HCT116 (cell line): ENCODE measurements around the gene TOP1. TPM values are rescaled to one million over a fixed set of nuclear protein-coding genes. Genes with fewer than 3 reads are reported as not detected.

Experiments
- ATAC-seq: fragments of 200-7000 bp; cut with Tn5 transposase; 2 replicates; pipeline ENCODE4 v1.9.1; 2020; ENCODE audit warnings: mild to moderate bottlenecking, moderate library complexity
- BruUV-seq: library from RNA; stranded (reverse); fragments of 400-500 nt; replicated peaks from 2 replicates; lab custom pipeline; 2021; lab: Mats Ljungman, UMichigan
- CTCF ChIA-PET: fragments of 300-600 bp; sonication (Branson Sonifier 250); formaldehyde crosslinking; loops from one replicate; lab custom pipeline; 2021; ENCODE audit warnings: antibody characterized with exemption; lab: Charles Lee
- POLR2A ChIA-PET: fragments of 300-600, 350-600 bp; sonication (Branson Sonifier 250); formaldehyde crosslinking; loops from one replicate; lab custom pipeline; 2021; ENCODE audit warnings: antibody characterized with exemption; lab: Charles Lee
- RAD21 ChIA-PET, 2 experiments: fragments of 300-600 bp; sonication (Branson Sonifier 250); formaldehyde crosslinking; loops; one replicate each; lab custom pipeline; 2023; ENCODE audit warnings: low total read pairs in 2 of 2; ENCODE audit not compliant: uncharacterized antibody in 2 of 2, unreplicated experiment in 2 of 2, low non-redundant PET in 1 of 2; lab: Charles Lee
- DNase-seq: peaks from one replicate; pipeline ENCODE4 v3.0.0-alpha.2; 2010; ENCODE audit warnings: low read depth, low spot score
- H2AFZ ChIP-seq: fragments of 200-600 bp; shearing (Covaris generic), sonication (generic); 2 replicates; pipeline ENCODE4 v1.6.1; 2017; ENCODE audit warnings: low read depth, mixed run types, mixed read lengths, antibody characterized with exemption, low read length; ENCODE audit not compliant: poor library complexity, severe bottlenecking
- H3K27ac ChIP-seq: 2 replicates; pipeline ENCODE4 v1.5.1; 2012; ENCODE audit warnings: low read depth, low read length
- H3K27me3 ChIP-seq: fragments of 200-600 bp; sonication (generic); 2 replicates; pipeline ENCODE4 v1.6.1; 2016; ENCODE audit warnings: mixed run types, low read length, mixed read lengths; ENCODE audit not compliant: insufficient read depth
- H3K36me3 ChIP-seq, 2 experiments: fragments of 200-500 bp in 1 of 2; fragments of 200-600 bp in 1 of 2; sonication (Bioruptor generic) in 1 of 2; sonication (generic) in 1 of 2; 2 replicates each; pipeline versions ENCODE4 v1.5.1 to v1.6.1; 2014 to 2016; ENCODE audit warnings: low read length in 2 of 2, inconsistent platforms in 1 of 2, mixed read lengths in 1 of 2, mixed run types in 1 of 2; ENCODE audit not compliant: insufficient read depth in 2 of 2, control insufficient read depth in 1 of 2
- H3K4me1 ChIP-seq, 2 experiments: fragments of 200-600 bp in 1 of 2; sonication (generic) in 1 of 2; 2 replicates each; pipeline versions ENCODE4 v1.5.1 to v1.6.1; 2012 to 2017; ENCODE audit warnings: low read length in 2 of 2, inconsistent platforms in 1 of 2, mild to moderate bottlenecking in 1 of 2, mixed read lengths in 1 of 2, mixed run types in 1 of 2, moderate library complexity in 1 of 2; ENCODE audit not compliant: insufficient read depth in 2 of 2, control insufficient read depth in 1 of 2
- H3K4me2 ChIP-seq: fragments of 200-600 bp; sonication (generic); 2 replicates; pipeline ENCODE4 v1.6.1; 2017; ENCODE audit warnings: mixed run types, low read length, mixed read lengths
- H3K4me3 ChIP-seq, 2 experiments: fragments of 200-600 bp in 1 of 2; sonication (generic) in 1 of 2; replicated peaks in 1 of 2; 2 replicates each; pipeline ENCODE4 v1.5.1; 2011 to 2016; ENCODE audit warnings: low read length in 2 of 2, control low read depth in 1 of 2, low read depth in 1 of 2, mild to moderate bottlenecking in 1 of 2, mixed read lengths in 1 of 2, mixed run types in 1 of 2
- H3K79me2 ChIP-seq: fragments of 200-600 bp; sonication (generic); 2 replicates; pipeline ENCODE4 v1.6.1; 2017; ENCODE audit warnings: mild to moderate bottlenecking, mixed run types, low read length, moderate library complexity, mixed read lengths; ENCODE audit not compliant: insufficient read depth
- H3K9ac ChIP-seq: fragments of 200-600 bp; sonication (generic); 2 replicates; pipeline ENCODE4 v1.6.1; 2016; ENCODE audit warnings: low read length, mixed read lengths
- H3K9me2 ChIP-seq: fragments of 200-600 bp; sonication (generic), shearing (Covaris generic); 2 replicates; pipeline ENCODE4 v1.6.1; 2017; ENCODE audit warnings: mixed run types, mild to moderate bottlenecking, moderate library complexity; ENCODE audit not compliant: insufficient read depth
- H3K9me3 ChIP-seq, 2 experiments: fragments of 200-500 bp in 1 of 2; fragments of 200-600 bp in 1 of 2; sonication (Bioruptor generic) in 1 of 2; sonication (generic) in 1 of 2; 2 replicates each; pipeline ENCODE4 v1.6.1; 2014 to 2017; ENCODE audit warnings: low read length in 2 of 2, mixed read lengths in 2 of 2, inconsistent platforms in 1 of 2, low read depth in 1 of 2, mild to moderate bottlenecking in 1 of 2, mixed run types in 1 of 2, moderate library complexity in 1 of 2; ENCODE audit not compliant: control insufficient read depth in 1 of 2, insufficient read depth in 1 of 2
- H4K20me1 ChIP-seq: fragments of 200-600 bp; sonication (generic), shearing (Covaris generic); 2 replicates; pipeline ENCODE4 v1.6.1; 2017; ENCODE audit warnings: mixed run types, mild to moderate bottlenecking, moderate library complexity; ENCODE audit not compliant: insufficient read depth
- ATF3 ChIP-seq: IDR thresholded peaks from 2 replicates; pipeline ENCODE4 v1.6.1; 2012
- CTCF ChIP-seq, 3 experiments: fragments of 200-600 bp in 1 of 3; sonication (generic) in 1 of 3; IDR thresholded peaks in 2 of 3; conservative IDR thresholded peaks in 1 of 3; 2 replicates each; pipeline ENCODE4 v1.5.1; 2012 to 2017; ENCODE audit warnings: low read depth in 2 of 3, low read length in 2 of 3, antibody characterized with exemption in 1 of 3, borderline replicate concordance in 1 of 3, control low read depth in 1 of 3, mild to moderate bottlenecking in 1 of 3, mixed read lengths in 1 of 3, mixed run types in 1 of 3, moderate library complexity in 1 of 3; ENCODE audit not compliant: insufficient read depth in 1 of 3
- ELF1 ChIP-seq: IDR thresholded peaks from 2 replicates; pipeline ENCODE4 v1.6.1; 2012; ENCODE audit warnings: low read depth, borderline replicate concordance
- EZH2 ChIP-seq: fragments of 200-600 bp; sonication (generic); IDR thresholded peaks from 2 replicates; pipeline ENCODE4 v1.6.1; 2017; ENCODE audit warnings: antibody characterized with exemption, mixed run types
- FOSL1 ChIP-seq: IDR thresholded peaks from 2 replicates; pipeline ENCODE4 v1.6.1; 2012; ENCODE audit warnings: low read depth
- JUND ChIP-seq: IDR thresholded peaks from 2 replicates; pipeline ENCODE4 v1.6.1; 2012
- POLR2A ChIP-seq: IDR thresholded peaks from 2 replicates; pipeline ENCODE4 v1.7.0; 2011; ENCODE audit warnings: borderline replicate concordance; ENCODE audit not compliant: insufficient read depth, insufficient read length; ENCODE audit errors: extremely low read depth
- POLR2AphosphoS5 ChIP-seq: IDR thresholded peaks from 2 replicates; pipeline ENCODE4 v1.6.1; 2011; ENCODE audit warnings: mild to moderate bottlenecking, low read depth, low read length, moderate library complexity
- REST ChIP-seq: IDR thresholded peaks from 2 replicates; pipeline ENCODE4 v1.6.1; 2012; ENCODE audit warnings: low read depth
- SIN3A ChIP-seq: IDR thresholded peaks from 2 replicates; pipeline ENCODE4 v1.6.1; 2012; ENCODE audit warnings: low read depth
- TCF7L2 ChIP-seq: IDR thresholded peaks from 2 replicates; pipeline ENCODE4 v1.7.0; 2011; ENCODE audit warnings: borderline replicate concordance, inconsistent platforms; ENCODE audit not compliant: insufficient read depth, insufficient read length; ENCODE audit errors: extremely low read depth
- ZBTB33 ChIP-seq: IDR thresholded peaks from 2 replicates; pipeline ENCODE4 v1.6.1; 2011; ENCODE audit warnings: mild to moderate bottlenecking, low read length, moderate library complexity; ENCODE audit not compliant: insufficient replicate concordance; ENCODE audit errors: extremely low read depth
- ZNF274 ChIP-seq: fragments of 200-500 bp; sonication (Bioruptor generic); IDR thresholded peaks from 2 replicates; pipeline ENCODE4 v1.6.1; 2014; ENCODE audit warnings: mild to moderate bottlenecking, low read depth, low read length, inconsistent platforms
- intact Hi-C: fragments of 100-400 bp; cut with micrococcal nuclease; formaldehyde crosslinking; loops from 2 replicates; pipeline ENCODE4 v1.10.0; 2022
- total RNA-seq: library from RNA; stranded (reverse); gene quantifications from one replicate; pipeline ENCODE4 v1.2.1, GENCODE V29; 2021; ENCODE audit not compliant: unreplicated experiment
- TF ChIP-seq, protein P1 (sequence below): IDR thresholded peaks from 2 replicates; pipeline ENCODE4 v1.6.1; 2012

Gene TOP1
- total RNA-seq, 1 experiment from 2014 or later = 190 TPM

DNA sequence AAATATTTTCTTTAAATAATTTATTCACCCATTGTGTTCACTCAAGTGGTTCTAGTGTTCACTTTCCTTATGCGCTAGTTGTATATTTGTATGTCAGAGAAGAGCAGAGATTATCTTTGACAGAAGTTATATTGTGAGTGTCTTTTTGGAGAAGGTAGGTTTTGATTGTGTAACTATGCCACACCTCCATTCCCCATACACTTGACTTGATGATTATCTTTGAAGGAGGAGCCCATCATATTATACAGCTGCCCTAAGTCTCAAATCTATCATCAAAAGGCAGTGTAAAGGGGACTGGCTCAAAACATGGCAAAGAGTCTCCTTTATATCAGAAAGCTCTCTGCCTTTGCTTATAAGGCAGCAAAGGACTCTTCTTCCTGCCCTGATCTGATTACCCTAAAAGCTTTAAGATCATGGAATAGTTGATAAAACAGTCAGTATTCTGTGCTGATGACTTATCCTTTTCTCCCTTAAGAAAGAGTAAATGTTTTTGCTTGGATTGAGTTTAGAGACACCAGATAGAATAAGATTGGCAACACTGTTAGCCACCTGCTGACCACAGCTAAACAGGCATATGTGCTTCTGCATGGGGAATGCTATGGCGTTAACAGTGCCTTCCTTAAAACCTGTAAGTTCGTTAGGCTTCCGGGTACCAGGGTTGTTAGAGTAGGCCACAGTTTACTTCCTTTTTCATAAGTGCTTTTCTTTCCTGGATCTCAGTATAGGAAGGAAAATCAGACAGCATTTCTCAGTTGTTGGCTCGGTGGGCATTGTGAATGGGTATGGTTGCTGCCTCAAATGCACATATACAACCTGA lies 22.6 kb downstream of the TOP1 start:
- no peak for TF ChIP-seq POLR2AphosphoS5
- no peak for TF ChIP-seq EZH2
- TF ChIP-seq CTCF (IDR thresholded peaks at IDR 0.05 in 2 of 3, conservative IDR thresholded peaks at IDR 0.05 in 1 of 3; ENCODE audit: borderline replicate concordance in 1 of 3, insufficient read depth in 1 of 3, low read depth in 2 of 3, low read length in 2 of 3) = no peak
- TF ChIP-seq SIN3A = no peak
- TF ChIP-seq ELF1 = no peak
- TF ChIP-seq, protein P1, sequence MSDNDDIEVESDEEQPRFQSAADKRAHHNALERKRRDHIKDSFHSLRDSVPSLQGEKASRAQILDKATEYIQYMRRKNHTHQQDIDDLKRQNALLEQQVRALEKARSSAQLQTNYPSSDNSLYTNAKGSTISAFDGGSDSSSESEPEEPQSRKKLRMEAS = no peak
- no peak for TF ChIP-seq TCF7L2
- no peak for TF ChIP-seq JUND
- no peak for TF ChIP-seq ZBTB33
- no peak for TF ChIP-seq POLR2A
- no peak for TF ChIP-seq ATF3
- no peak for TF ChIP-seq FOSL1
- TF ChIP-seq ZNF274 = no peak
- TF ChIP-seq REST = no peak
- TF ChIP-seq, all 23 proteins: peak for 0
- Histone ChIP-seq H3K4me1 (peaks cover 26 to 53% of the 10 kb centered on the region in 2 experiments), H4K20me1 (peaks cover 71% of the 10 kb centered on the region), H3K9me2 (no peaks in the 10 kb centered on the region), H3K36me3 (0 out of 4 replicates have a peak, but pooled peaks cover 0 to 2% of the 10 kb centered on the region in 2 experiments), H3K79me2 (peaks cover 100% of the 10 kb centered on the region), H3K9ac (no peak overlapping the region), H3K27ac (no peak overlapping the region), H3K9me3 (no peaks in the 10 kb centered on the region), H3K4me3 (no peak overlapping the region), H3K27me3 (no peaks in the 10 kb centered on the region), H3K4me2 (no peak overlapping the region), H2AFZ (no peak overlapping the region)
- no TSS peak for BruUV-seq
- ChIA-PET POLR2A (no interaction called here), RAD21 (no interaction called here), CTCF (no interaction called here)
- intact Hi-C loops = no loop called here
- no peak for DNase-seq
- no peak for ATAC-seq
